Gastrocnemius medialis (tissue), 4 donors: ENCODE measurements around the gene MBNL2. TPM values are rescaled to one million over a fixed set of nuclear protein-coding genes. Genes with fewer than 3 reads are reported as not detected.

Source experiments
- ATAC-seq, 2 donors: fragments of 150-250 bp; one replicate each; pipeline ENCODE4 v1.9.1; 2016
- DNase-seq, 2 donors: peaks; one replicate each; pipeline ENCODE4 v3.0.0-alpha.2; 2019
- H3K27ac ChIP-seq, 4 donors: fragments of 200-600 bp; sonication (generic); 1 replicate in 1 of 4; 2 replicates in 3 of 4; pipeline ENCODE4 v1.5.1; 2016 to 2018; ENCODE audit warnings: mild to moderate bottlenecking in 2 of 4, moderate library complexity in 1 of 4
- H3K27me3 ChIP-seq, 3 donors: fragments of 200-600 bp; sonication (generic) in 2 of 3; 1 replicate in 1 of 3; 2 replicates in 2 of 3; pipeline versions ENCODE4 v1.5.1 to v1.6.0; 2016 to 2019; ENCODE audit warnings: mild to moderate bottlenecking in 1 of 3, moderate library complexity in 1 of 3
- H3K36me3 ChIP-seq, 2 donors: fragments of 200-600 bp; sonication (generic) in 1 of 2; one replicate each; pipeline ENCODE4 v1.5.1; 2017 to 2018
- H3K4me1 ChIP-seq, 2 donors: fragments of 200-600 bp; sonication (generic) in 1 of 2; one replicate each; pipeline ENCODE4 v1.5.1; 2016 to 2017; ENCODE audit warnings: mild to moderate bottlenecking in 2 of 2
- H3K4me3 ChIP-seq, 4 donors: fragments of 200-600 bp; sonication (generic) in 3 of 4; 1 replicate in 1 of 4; 2 replicates in 3 of 4; pipeline ENCODE4 v1.5.1; 2016 to 2019; ENCODE audit warnings: mild to moderate bottlenecking in 2 of 4
- H3K9me3 ChIP-seq, 3 donors: fragments of 200-600 bp; sonication (generic) in 2 of 3; 1 replicate in 1 of 3; 2 replicates in 2 of 3; pipeline ENCODE4 v1.5.1; 2016 to 2019
- CTCF ChIP-seq, 5 experiments: fragments of 450-650 bp in 3 of 5; fragments of 200-600 bp in 2 of 5; sonication (generic) in 2 of 5; IDR thresholded peaks in 4 of 5; conservative IDR thresholded peaks in 1 of 5; 1 replicate in 4 of 5; 2 replicates in 1 of 5; pipeline ENCODE4 v1.5.1; 2016 to 2019; ENCODE audit warnings: antibody characterized with exemption in 5 of 5, mild to moderate bottlenecking in 3 of 5, moderate library complexity in 3 of 5
- POLR2A ChIP-seq, 2 donors: fragments of 450-650 bp; IDR thresholded peaks; one replicate each; pipeline ENCODE4 v1.6.1; 2017; ENCODE audit warnings: antibody characterized with exemption in 2 of 2, mild to moderate bottlenecking in 2 of 2, moderate library complexity in 2 of 2
- in situ Hi-C, 4 donors: fragments of 200-750 bp; cut with MboI; loops; one replicate each; pipeline versions ENCODE4 v1.15.0 to v1.8.0; 2017; ENCODE audit warnings: low sequenced_read_pairs in 4 of 4
- intact Hi-C: fragments of 100-400 bp; cut with DNase I; formaldehyde crosslinking; loops from one replicate; pipeline ENCODE4 v1.15.1; 2023; ENCODE audit warnings: low total_unique reads
- total RNA-seq, 4 donors: library from RNA; depleted of rRNA; stranded (reverse); fragments of >200 nt; gene quantifications; one replicate each; pipeline versions ENCODE4 v1.1.0 to v1.2.3, GENCODE V29; 2016

Gene MBNL2
- total RNA-seq, 4 donors from 2014 or later: 47.9 to 92.0 (median 71.3) TPM

DNA sequence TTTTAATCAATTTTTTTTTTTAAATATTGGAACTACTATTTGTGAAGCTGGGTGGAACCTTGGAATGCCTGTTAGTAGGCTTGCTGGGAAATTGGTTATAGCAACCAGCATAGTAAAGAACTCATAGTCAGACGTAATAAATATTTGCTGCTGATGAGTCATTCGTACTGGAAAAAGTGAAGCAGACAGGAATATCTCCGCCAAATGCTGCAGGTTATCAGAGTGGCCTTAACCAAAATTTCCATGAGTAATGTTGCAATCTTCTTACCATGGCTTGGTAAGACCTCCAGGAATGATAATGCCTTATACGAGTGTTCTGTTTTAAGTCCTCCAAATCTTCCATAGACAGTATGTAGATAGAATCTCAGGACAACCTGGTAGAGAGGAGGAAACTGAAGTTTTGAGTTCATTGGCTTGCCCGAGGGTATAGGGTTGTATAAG, 34.2 kb downstream of the MBNL2 start:
- TF ChIP-seq POLR2A (IDR thresholded peaks at IDR 0.05) (no peak), CTCF (IDR thresholded peaks at IDR 0.05 in 4 of 5, conservative IDR thresholded peaks at IDR 0.05 in 1 of 5) (no peak)
- H3K27ac ChIP-seq: peak overlapping the region; percentile 72 to 87 (median 76)
- ATAC-seq: peak in 1 of 2 donors; percentile 45
- DNase-seq: no peak
- in situ Hi-C loops: no loop called here
- intact Hi-C loops: loop anchor here (10.0 kb wide), 1 partner anchor 178 kb away; the partner anchor contains the start of gene RAP2A
- peaks cover 87 to 93% of the 10 kb centered on the region in 2 donors for H3K4me1 ChIP-seq
- no peaks in the 10 kb centered on the region for H3K9me3 ChIP-seq
- H3K27me3 ChIP-seq: no peaks in the 10 kb centered on the region
- H3K4me3 ChIP-seq: peak overlapping the region in 1 of 4 donors; percentile 16
- H3K36me3 ChIP-seq: no peaks in the 10 kb centered on the region

DNA sequence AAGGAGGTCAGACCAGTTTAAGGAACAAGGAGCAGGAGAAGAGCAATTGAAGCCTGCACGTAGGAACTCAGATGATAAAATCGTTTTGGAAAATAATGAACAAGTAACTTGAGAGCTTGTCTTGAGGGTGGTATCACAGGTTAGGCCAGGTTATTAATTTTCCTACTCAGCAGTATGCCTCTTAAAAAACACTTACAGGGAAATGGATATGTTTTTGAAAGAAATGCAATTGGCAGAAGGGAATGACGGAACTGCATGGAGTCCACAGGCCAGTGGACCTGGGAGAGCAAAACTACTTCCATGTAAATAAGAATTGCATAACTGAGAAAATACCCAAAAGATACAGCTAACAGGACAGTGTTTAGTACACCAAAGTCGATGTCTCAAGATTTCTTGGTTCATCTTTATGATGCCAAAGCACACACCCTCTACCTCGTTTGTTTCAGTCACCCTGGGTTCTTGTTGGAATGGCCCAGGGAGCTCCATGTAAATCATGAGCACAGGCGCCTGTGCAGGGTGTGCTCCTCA, 35.2 kb downstream of the MBNL2 start:
- no peak overlapping the region for H3K4me3 ChIP-seq
- no peaks in the 10 kb centered on the region for H3K36me3 ChIP-seq
- H3K4me1 ChIP-seq: peaks cover 95 to 99% of the 10 kb centered on the region in 2 donors
- H3K9me3 ChIP-seq: no peaks in the 10 kb centered on the region
- in situ Hi-C loops: no loop called here
- intact Hi-C loops: loop anchor here (10.0 kb wide), 1 partner anchor 178 kb away; the partner anchor contains the start of gene RAP2A
- DNase-seq: no peak
- no peak for ATAC-seq
- H3K27ac ChIP-seq: peak overlapping the region; percentile 72 to 87 (median 76)
- H3K27me3 ChIP-seq: no peaks in the 10 kb centered on the region
- TF ChIP-seq POLR2A (IDR thresholded peaks at IDR 0.05) (no peak), CTCF (IDR thresholded peaks at IDR 0.05 in 4 of 5, conservative IDR thresholded peaks at IDR 0.05 in 1 of 5) (no peak)

DNA sequence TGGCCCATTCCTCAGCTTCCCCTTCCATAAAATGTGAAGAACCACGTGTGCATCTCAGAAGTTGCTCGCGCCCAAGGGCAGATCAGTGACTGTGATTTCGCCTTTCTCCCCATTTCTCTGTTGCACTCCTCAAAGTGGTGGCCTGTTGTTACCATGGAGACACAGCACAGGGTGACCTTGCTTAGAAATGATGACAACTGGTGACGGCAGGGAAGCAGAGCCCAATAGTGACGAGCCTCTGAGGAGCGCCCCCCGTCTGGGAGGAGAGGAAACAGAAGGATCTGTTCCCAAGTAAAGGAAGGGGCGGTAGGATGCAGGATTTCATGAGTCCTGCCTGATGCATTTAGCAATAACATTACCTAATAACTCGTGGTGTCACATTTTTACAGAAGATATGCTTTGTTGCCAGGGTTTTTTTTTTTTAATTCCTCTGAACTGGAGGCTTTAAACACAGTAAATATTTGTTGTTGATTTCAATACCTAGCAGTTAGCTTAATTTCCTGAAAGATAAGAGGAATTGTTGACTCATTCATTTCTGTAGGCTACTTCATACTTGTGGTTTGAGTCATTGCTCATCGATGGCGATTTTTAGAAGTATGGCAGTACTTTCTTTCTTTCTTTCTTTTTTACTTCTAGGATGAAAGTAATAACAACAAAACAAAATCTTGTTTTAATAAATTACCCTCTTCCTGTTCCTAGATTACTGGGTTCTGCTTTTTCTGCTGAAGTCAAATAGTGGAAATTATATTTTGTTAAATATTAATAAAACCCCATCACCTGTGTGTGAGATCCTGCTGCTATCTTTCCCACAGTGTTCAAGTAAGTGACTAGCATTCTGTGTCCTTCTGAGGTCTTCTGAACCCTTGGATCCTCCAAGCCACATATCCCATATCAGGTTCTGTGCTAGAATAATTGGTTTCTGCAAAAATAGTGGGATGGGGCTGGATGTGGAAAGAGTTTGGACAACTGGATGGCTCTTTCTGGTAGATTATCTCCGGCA, 36.0 kb downstream of the MBNL2 start:
- no peak overlapping the region for H3K4me3 ChIP-seq
- peaks cover 94 to 97% of the 10 kb centered on the region in 2 donors for H3K4me1 ChIP-seq
- H3K27ac ChIP-seq: peak overlapping the region; percentile 72 to 87 (median 76)
- no peaks in the 10 kb centered on the region for H3K27me3 ChIP-seq
- ATAC-seq (peak; percentile 37 to 57), DNase-seq (peak; percentile 48 to 79)
- no peaks in the 10 kb centered on the region for H3K9me3 ChIP-seq
- intact Hi-C loops (loop anchor here (10.0 kb wide), 1 partner anchor 177 kb away; the partner anchor contains the start of gene RAP2A), in situ Hi-C loops (no loop called here)
- no peak for TF ChIP-seq POLR2A (IDR thresholded peaks at IDR 0.05)
- TF ChIP-seq CTCF (IDR thresholded peaks at IDR 0.05 in 4 of 5, conservative IDR thresholded peaks at IDR 0.05 in 1 of 5): no peak
- no peaks in the 10 kb centered on the region for H3K36me3 ChIP-seq

DNA sequence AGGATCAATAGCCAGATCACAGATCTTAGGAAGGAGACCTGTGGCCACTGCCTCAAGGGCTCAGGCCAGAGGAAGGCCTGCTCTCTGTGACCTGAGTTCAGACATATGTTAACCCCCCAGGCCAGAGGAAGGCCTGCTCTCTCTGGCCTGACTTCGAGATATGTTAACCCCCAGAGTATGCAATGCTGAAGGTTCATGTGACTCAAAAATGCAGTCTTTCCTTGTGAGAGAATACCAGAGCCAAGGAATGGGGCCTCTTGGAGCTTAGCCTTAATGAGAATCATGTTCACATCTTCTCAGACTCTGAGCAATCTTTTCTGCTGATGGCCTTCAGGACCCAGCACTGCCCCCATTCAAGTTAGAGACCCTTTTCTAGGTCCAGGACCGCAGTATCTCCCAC, 36.7 kb downstream of the MBNL2 start:
- ATAC-seq (no peak), DNase-seq (no peak)
- no peaks in the 10 kb centered on the region for H3K27me3 ChIP-seq
- no peak overlapping the region for H3K4me3 ChIP-seq
- intact Hi-C loops (loop anchor here (10.0 kb wide), 1 partner anchor 176 kb away; the partner anchor contains the start of gene RAP2A), in situ Hi-C loops (no loop called here)
- no peaks in the 10 kb centered on the region for H3K36me3 ChIP-seq
- H3K9me3 ChIP-seq: no peaks in the 10 kb centered on the region
- H3K27ac ChIP-seq: peak overlapping the region; percentile 72 to 87 (median 76)
- TF ChIP-seq CTCF (IDR thresholded peaks at IDR 0.05 in 4 of 5, conservative IDR thresholded peaks at IDR 0.05 in 1 of 5): no peak
- TF ChIP-seq POLR2A (IDR thresholded peaks at IDR 0.05): no peak
- H3K4me1 ChIP-seq: peaks cover 89 to 95% of the 10 kb centered on the region in 2 donors
